ENCODE measurements around the gene MACO1.

GRCh38 chr1:25476186-25477097, 45.7 kb downstream of the MACO1 start:
- TF ChIP-seq CTCF (IDR thresholded peaks at IDR 0.05 in 8 of 11, conservative IDR thresholded peaks at IDR 0.05 in 3 of 11) = no peak
- no peak for TF ChIP-seq POLR2A (IDR thresholded peaks at IDR 0.05)
